ENCODE results near the gene ARHGEF17. TPM values are rescaled to one million over a fixed set of nuclear protein-coding genes. Genes with fewer than 3 reads are reported as not detected.

The ARHGEF17 gene
- total RNA-seq, 1 donor from 2014 or later = 56.5 TPM

- Histone ChIP-seq H3K27ac (no peak overlapping the region), H3K4me1 (peaks cover 21% of the 10 kb centered on the region), H3K36me3 (peaks cover 39% of the 10 kb centered on the region), H3K27me3 (ENCODE audit: low read depth) (no peaks in the 10 kb centered on the region), H3K4me3 (no peak overlapping the region), H3K9me3 (no peaks in the 10 kb centered on the region)
- DNase-seq (no peak), ATAC-seq (no peak)
- intact Hi-C loops (cut with DNase I) = no loop called here
- TF ChIP-seq CTCF (IDR thresholded peaks at IDR 0.05) = no peak
These were observed 104.2 kb downstream of the ARHGEF17 start for GRCh38 chr11:73412308-73412707.

DNA sequence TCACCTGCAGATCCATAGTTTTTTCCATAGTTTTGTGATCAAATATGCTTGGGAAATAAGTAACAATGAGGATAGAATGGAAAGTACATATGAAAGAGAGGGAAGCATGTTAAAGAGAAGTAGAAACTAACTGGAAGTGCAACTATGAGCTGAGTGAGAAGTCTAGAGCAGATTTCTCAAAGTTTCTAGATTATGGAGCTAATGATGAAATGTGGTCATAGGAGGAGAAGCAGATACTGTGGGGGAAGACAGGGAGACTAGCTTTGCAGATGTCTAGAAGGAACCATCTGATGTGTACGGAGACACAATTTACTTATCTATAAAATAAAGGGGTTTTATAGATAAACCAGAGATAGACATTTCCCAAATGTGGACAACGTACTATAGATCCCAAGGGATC, 105.2 kb downstream of the ARHGEF17 start:
- Histone ChIP-seq H3K27me3 (ENCODE audit: low read depth) (no peaks in the 10 kb centered on the region), H3K4me1 (peaks cover 21% of the 10 kb centered on the region), H3K27ac (no peak overlapping the region), H3K9me3 (no peaks in the 10 kb centered on the region), H3K36me3 (peaks cover 35% of the 10 kb centered on the region), H3K4me3 (no peak overlapping the region)
- DNase-seq = no peak
- no peak for TF ChIP-seq CTCF (IDR thresholded peaks at IDR 0.05)
- intact Hi-C loops (cut with DNase I) = no loop called here
- ATAC-seq = peak; percentile 37 to 47

- Histone ChIP-seq H3K27me3 (ENCODE audit: low read depth) (no peaks in the 10 kb centered on the region), H3K4me3 (no peak overlapping the region), H3K9me3 (no peaks in the 10 kb centered on the region), H3K36me3 (peaks cover 28% of the 10 kb centered on the region), H3K4me1 (peaks cover 21% of the 10 kb centered on the region), H3K27ac (peak overlapping the region; percentile 8)
- DNase-seq = no peak
- no peak for TF ChIP-seq CTCF (IDR thresholded peaks at IDR 0.05)
- intact Hi-C loops (cut with DNase I) = no loop called here
- peak in 1 of 2 donors; percentile 56 for ATAC-seq
These were observed 107.0 kb downstream of the ARHGEF17 start for GRCh38 chr11:73414977-73415651.

DNA sequence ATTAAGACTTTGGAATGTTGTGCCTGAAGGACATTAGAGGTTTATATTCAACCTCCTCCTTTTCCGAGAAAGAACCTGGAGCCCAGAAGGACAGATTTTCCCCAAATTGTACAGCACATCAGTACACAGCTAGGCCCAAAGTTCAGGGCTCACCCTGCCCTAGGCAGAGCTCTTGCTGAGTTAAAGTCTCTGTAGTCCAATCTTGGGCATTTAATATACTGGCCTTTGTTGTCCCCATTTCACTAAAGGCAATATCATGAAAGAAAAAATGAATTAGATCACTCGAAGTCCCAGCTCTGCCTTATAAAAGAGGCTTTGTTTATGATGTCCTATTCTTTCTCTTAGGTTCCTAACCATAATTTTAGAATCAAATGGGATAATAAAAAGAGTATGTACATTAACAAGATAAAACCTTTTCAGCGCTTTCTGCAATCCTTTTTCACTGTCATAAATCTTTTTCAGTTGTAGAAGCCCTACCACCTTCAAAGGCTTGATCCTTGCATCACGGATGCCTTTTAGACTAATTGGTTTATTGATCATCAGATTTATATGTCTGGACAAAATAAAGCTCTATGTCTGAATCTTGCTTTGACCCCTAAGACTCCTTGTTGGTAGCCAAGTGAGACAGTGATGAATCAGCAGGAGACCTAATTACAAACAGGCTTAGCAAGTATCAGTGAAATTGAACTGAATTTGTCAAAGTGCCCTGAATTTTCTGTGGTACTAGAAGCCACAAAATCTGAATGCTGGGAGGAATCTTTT, 108.0 kb downstream of the ARHGEF17 start:
- ATAC-seq = no peak
- H3K27ac ChIP-seq = peak overlapping the region; percentile 8
- no peak for DNase-seq
- peaks cover 18% of the 10 kb centered on the region for H3K36me3 ChIP-seq
- no peaks in the 10 kb centered on the region for H3K27me3 ChIP-seq (ENCODE audit: low read depth)
- H3K4me1 ChIP-seq = peaks cover 21% of the 10 kb centered on the region
- H3K4me3 ChIP-seq = no peak overlapping the region
- intact Hi-C loops (cut with DNase I) = no loop called here
- TF ChIP-seq CTCF (IDR thresholded peaks at IDR 0.05) = no peak
- H3K9me3 ChIP-seq = no peaks in the 10 kb centered on the region

DNA sequence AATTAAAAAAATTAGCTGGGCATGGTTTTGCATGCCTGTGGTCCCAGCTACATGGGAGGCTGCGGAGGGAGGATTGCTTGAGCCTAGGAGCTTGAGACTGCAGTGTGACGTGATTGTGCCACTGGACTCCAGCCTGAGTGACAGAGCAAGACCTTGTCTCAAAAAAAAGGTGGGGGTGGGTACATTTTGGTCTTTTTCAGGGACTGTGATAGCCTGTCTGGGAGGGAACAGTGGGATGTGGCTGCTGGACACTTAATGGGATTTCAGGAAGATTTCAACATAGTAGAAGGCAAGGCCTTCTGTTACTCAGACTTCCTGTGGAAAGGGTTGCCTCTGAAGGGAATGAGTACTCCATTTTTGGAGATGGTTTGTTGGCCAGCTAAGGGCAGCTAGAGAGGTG, 108.7 kb downstream of the ARHGEF17 start:
- TF ChIP-seq CTCF (IDR thresholded peaks at IDR 0.05) = no peak
- no peaks in the 10 kb centered on the region for H3K27me3 ChIP-seq (ENCODE audit: low read depth)
- H3K4me3 ChIP-seq = no peak overlapping the region
- DNase-seq (no peak), ATAC-seq (no peak)
- intact Hi-C loops (cut with DNase I) = no loop called here
- H3K36me3 ChIP-seq = peaks cover 12% of the 10 kb centered on the region
- H3K4me1 ChIP-seq = peaks cover 21% of the 10 kb centered on the region
- H3K27ac ChIP-seq = no peak overlapping the region
- no peaks in the 10 kb centered on the region for H3K9me3 ChIP-seq

Other genes with a start within 250 kb of the ARHGEF17 start
- 59.0 TPM for gene FCHSD2, start 166.0 kb upstream of the ARHGEF17 start, total RNA-seq
- 6.5 TPM for gene P2RY2, start 90.0 kb upstream of the ARHGEF17 start, total RNA-seq
- gene P2RY6, start 35.9 kb upstream of the ARHGEF17 start, total RNA-seq = 3.6 TPM
- 15.4 TPM for gene RELT, start 68.1 kb downstream of the ARHGEF17 start, total RNA-seq